C4-2B (cell line): Measurements from ENCODE around the gene KRTAP10-6.

Experiments
- H3K27ac ChIP-seq: fragments of 450-650 bp; 2 replicates; pipeline ENCODE4 v1.5.1; 2017
- ZFX ChIP-seq: fragments of 450-650 bp; IDR thresholded peaks from 2 replicates; pipeline ENCODE4 v1.6.1; 2017
- TF ChIP-seq, protein P1 (sequence below): fragments of 450-650 bp; conservative IDR thresholded peaks from 2 replicates; pipeline ENCODE4 v1.5.1; 2017; ENCODE audit warnings: mild to moderate bottlenecking

KRTAP10-6 gene

DNA sequence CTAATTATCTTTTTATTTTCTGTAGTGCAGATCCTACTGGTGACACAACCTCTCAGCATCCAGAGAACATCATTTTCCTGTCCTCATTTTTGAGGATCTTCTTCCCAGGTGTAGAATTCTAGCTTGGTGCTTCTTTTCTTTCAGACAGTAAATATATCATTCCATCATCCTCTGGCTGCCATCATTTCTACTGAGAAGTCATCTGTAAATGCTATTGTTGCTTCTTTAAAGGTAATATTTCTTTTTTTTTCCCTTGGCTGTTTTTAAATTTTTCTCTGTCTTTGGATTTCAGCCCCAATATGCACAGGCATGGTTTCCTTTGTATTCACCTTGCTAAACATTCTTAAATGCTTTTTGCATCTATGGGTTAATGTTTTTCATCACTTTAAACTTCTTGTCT, 31.3 kb upstream of the KRTAP10-6 start:
- H3K27ac ChIP-seq, result no peak overlapping the region
- TF ChIP-seq, protein P1, sequence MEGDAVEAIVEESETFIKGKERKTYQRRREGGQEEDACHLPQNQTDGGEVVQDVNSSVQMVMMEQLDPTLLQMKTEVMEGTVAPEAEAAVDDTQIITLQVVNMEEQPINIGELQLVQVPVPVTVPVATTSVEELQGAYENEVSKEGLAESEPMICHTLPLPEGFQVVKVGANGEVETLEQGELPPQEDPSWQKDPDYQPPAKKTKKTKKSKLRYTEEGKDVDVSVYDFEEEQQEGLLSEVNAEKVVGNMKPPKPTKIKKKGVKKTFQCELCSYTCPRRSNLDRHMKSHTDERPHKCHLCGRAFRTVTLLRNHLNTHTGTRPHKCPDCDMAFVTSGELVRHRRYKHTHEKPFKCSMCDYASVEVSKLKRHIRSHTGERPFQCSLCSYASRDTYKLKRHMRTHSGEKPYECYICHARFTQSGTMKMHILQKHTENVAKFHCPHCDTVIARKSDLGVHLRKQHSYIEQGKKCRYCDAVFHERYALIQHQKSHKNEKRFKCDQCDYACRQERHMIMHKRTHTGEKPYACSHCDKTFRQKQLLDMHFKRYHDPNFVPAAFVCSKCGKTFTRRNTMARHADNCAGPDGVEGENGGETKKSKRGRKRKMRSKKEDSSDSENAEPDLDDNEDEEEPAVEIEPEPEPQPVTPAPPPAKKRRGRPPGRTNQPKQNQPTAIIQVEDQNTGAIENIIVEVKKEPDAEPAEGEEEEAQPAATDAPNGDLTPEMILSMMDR, result no peak
- no peak for TF ChIP-seq ZFX

GRCh38 chr21:44619886-44620285, 27.6 kb upstream of the KRTAP10-6 start:
- TF ChIP-seq ZFX, result no peak
- TF ChIP-seq, protein P1, result no peak
- H3K27ac ChIP-seq, result no peak overlapping the region

- no peak overlapping the region for H3K27ac ChIP-seq
Observed at GRCh38 chr21:44618909-44619308, 26.6 kb upstream of the KRTAP10-6 start.

GRCh38 chr21:44618504-44618903, 26.2 kb upstream of the KRTAP10-6 start:
- H3K27ac ChIP-seq, result no peak overlapping the region
- TF ChIP-seq ZFX, result no peak
- TF ChIP-seq, protein P1, result peak; percentile 49

More at GRCh38 chr21:44618909-44619308, 26.6 kb upstream of the KRTAP10-6 start:
- TF ChIP-seq ZFX, result no peak
- TF ChIP-seq, protein P1, result no peak; the same call in 1 of the 2 replicates

DNA sequence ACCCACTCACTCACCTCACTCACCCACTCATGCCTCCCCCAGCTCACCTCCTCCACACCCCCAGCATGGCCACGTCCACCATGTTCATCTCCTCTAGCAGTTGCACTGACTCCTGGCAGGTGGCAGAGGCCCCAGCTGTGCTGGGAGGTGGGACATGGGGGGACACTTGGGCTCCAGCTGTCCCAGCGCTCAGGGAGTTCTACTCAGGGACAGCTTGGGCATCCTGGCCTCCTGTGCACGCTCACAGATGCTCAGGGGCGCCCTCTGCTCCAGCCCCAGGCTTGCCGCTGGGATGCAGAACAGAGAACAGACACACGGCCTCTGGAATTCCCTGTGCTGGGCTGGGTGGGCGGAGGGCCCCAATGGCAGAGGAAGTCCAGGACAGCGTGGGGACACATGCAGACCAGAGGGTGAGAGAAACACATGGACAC, 24.8 kb upstream of the KRTAP10-6 start:
- H3K27ac ChIP-seq, result no peak overlapping the region
- no peak for TF ChIP-seq ZFX
- TF ChIP-seq, protein P1, result no peak

GRCh38 chr21:44616591-44616926, 24.3 kb upstream of the KRTAP10-6 start:
- no peak for TF ChIP-seq ZFX
- TF ChIP-seq, protein P1, result no peak
- H3K27ac ChIP-seq, result no peak overlapping the region

DNA sequence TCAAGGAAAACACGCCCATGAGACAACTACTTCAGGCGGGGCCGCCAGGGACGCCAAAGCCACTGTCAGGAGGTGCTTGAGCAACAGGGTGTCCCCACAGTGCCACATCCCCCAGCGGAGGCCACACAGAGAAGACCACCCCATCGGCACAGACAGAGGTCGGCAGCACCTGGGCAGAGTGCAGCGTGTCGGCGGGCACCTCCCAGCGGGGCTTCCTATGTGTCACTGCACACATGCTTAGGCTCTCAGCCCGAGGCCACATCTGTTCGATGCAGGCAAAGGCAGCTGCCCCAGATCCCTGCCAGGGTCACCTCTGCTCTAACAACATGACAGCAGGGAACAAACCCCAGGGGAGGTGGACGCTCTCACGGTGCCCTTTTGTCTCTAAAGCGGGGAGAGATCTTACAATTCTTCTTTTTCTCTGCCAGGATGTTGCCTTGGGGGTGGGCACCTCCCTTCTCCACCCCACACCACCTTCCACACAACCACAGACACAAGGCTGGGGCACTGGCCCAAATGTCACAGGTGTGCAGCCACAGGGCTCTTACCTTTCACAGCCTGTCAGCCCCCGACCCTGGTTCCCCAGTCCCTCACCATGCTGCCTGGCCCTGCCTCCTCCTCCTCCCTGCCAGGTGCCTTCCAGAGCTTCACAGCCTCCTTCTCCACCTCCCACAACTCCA, 23.7 kb upstream of the KRTAP10-6 start:
- no peak overlapping the region for H3K27ac ChIP-seq

More for the DNA sequence above, 23.7 kb upstream of the KRTAP10-6 start:
- TF ChIP-seq ZFX, result no peak
- TF ChIP-seq, protein P1, result no peak
